Measurements from ENCODE around the gene EGFR. TPM values are rescaled to one million over a fixed set of nuclear protein-coding genes. Genes with fewer than 3 reads are reported as not detected.

The EGFR gene
- total and polyA plus RNA-seq, 2 experiments from 2014 or later, result 21.6 to 51.0 TPM

DNA sequence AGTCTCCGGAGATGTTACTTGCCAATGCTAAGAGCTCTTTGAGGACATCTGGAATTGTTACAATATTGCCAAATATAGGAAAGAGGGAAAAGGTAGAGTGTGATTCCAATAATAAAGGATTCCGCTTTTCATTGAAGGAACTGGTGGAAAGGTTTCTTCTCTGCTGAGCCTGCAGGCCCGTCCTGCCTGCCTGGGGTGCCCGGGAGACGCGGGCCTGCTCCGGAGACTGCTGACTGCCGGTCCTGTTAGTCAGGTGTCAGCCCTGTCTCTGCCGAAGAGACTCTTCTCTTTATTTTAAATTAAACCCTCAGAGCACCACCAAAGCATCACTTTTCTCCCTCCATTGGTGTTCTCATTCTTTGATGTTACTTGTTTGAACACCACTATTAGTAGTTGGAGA, 2.2 kb downstream of the EGFR start:
- H3K27me3 ChIP-seq, result no peaks in the 10 kb centered on the region
- peak overlapping the region; percentile 98 for H3K27ac ChIP-seq
- H3K79me2 ChIP-seq, result peaks cover 65% of the 10 kb centered on the region
- peaks cover 5% of the 10 kb centered on the region for H4K20me1 ChIP-seq (ENCODE audit: insufficient read depth, poor library complexity, severe bottlenecking)
- TF ChIP-seq EZH2phosphoT487 (IDR thresholded peaks at IDR 0.05; ENCODE audit: low read depth, severe bottlenecking, unreplicated experiment) (no peak), EZH2 (IDR thresholded peaks at IDR 0.05; ENCODE audit: borderline replicate concordance) (no peak), CTCF (IDR thresholded peaks at IDR 0.05; ENCODE audit: poor library complexity) (no peak)
- WGBS (ENCODE audit: low lambda C conversion rate, missing lambda C conversion rate), result 90% methylated on average over 9 of the region's 9 CpGs
- no peaks in the 10 kb centered on the region for H3K4me1 ChIP-seq (ENCODE audit: insufficient read depth)
- no peaks in the 10 kb centered on the region for H3K9me3 ChIP-seq (ENCODE audit: low read depth)
- no peaks in the 10 kb centered on the region for H3K9me2 ChIP-seq (replicated peaks; ENCODE audit: insufficient read depth)
- DNase-seq (ENCODE audit: low spot score), result no peak
- no peak overlapping the region for H2AFZ ChIP-seq
- no peaks in the 10 kb centered on the region for H3K36me3 ChIP-seq (replicated peaks; ENCODE audit: insufficient read depth, low read depth)
- no peak overlapping the region for H3K4me3 ChIP-seq
- peak overlapping the region; percentile 93 for H3K4me2 ChIP-seq

GRCh38 chr7:55022002-55022985, 3.5 kb downstream of the EGFR start:
- no peak for DNase-seq (ENCODE audit: low spot score)
- no peaks in the 10 kb centered on the region for H3K9me2 ChIP-seq (replicated peaks; ENCODE audit: insufficient read depth)
- H3K27ac ChIP-seq, result peak overlapping the region; percentile 16
- H2AFZ ChIP-seq, result no peak overlapping the region
- H3K4me1 ChIP-seq (ENCODE audit: insufficient read depth), result peaks cover 8% of the 10 kb centered on the region
- peak overlapping the region; percentile 93 for H3K4me2 ChIP-seq
- TF ChIP-seq CTCF (IDR thresholded peaks at IDR 0.05; ENCODE audit: poor library complexity), result no peak
- no peak for TF ChIP-seq EZH2 (IDR thresholded peaks at IDR 0.05; ENCODE audit: borderline replicate concordance)
- no peak for TF ChIP-seq EZH2phosphoT487 (IDR thresholded peaks at IDR 0.05; ENCODE audit: low read depth, severe bottlenecking, unreplicated experiment)
- peaks cover 77% of the 10 kb centered on the region for H3K79me2 ChIP-seq
- no peaks in the 10 kb centered on the region for H3K27me3 ChIP-seq
- 92% methylated on average over 17 of the region's 17 CpGs for WGBS (ENCODE audit: low lambda C conversion rate, missing lambda C conversion rate)
- no peaks in the 10 kb centered on the region for H3K9me3 ChIP-seq (ENCODE audit: low read depth)
- no peak overlapping the region for H3K4me3 ChIP-seq
- no peaks in the 10 kb centered on the region for H3K36me3 ChIP-seq (replicated peaks; ENCODE audit: insufficient read depth, low read depth)
- peaks cover 5% of the 10 kb centered on the region for H4K20me1 ChIP-seq (ENCODE audit: insufficient read depth, poor library complexity, severe bottlenecking)

GRCh38 chr7:55023841-55024505, 5.2 kb downstream of the EGFR start:
- Histone ChIP-seq H3K4me3 (no peak overlapping the region), H3K4me1 (ENCODE audit: insufficient read depth) (peaks cover 13% of the 10 kb centered on the region), H3K79me2 (peaks cover 92% of the 10 kb centered on the region), H4K20me1 (ENCODE audit: insufficient read depth, poor library complexity, severe bottlenecking) (peaks cover 5% of the 10 kb centered on the region), H3K36me3 (replicated peaks; ENCODE audit: insufficient read depth, low read depth) (no peaks in the 10 kb centered on the region), H3K9me3 (ENCODE audit: low read depth) (no peaks in the 10 kb centered on the region), H3K27me3 (no peaks in the 10 kb centered on the region), H2AFZ (no peak overlapping the region), H3K27ac (no peak overlapping the region), H3K9me2 (replicated peaks; ENCODE audit: insufficient read depth) (no peaks in the 10 kb centered on the region), H3K4me2 (no peak overlapping the region)
- 89% methylated on average over 4 of the region's 4 CpGs for WGBS (ENCODE audit: low lambda C conversion rate, missing lambda C conversion rate)
- no peak for DNase-seq (ENCODE audit: low spot score)
- TF ChIP-seq EZH2phosphoT487 (IDR thresholded peaks at IDR 0.05; ENCODE audit: low read depth, severe bottlenecking, unreplicated experiment) (no peak), CTCF (IDR thresholded peaks at IDR 0.05; ENCODE audit: poor library complexity) (no peak), EZH2 (IDR thresholded peaks at IDR 0.05; ENCODE audit: borderline replicate concordance) (no peak)

All from hepatocyte (in vitro differentiated cells).